GM19023 (cell line): ENCODE results near the gene SLC9A1.

Experiments used
- ATAC-seq: cut with Tn5 transposase; IDR thresholded peaks from one replicate; pipeline ENCODE4 v1.9.1; 2021; ENCODE audit warnings: mild to moderate bottlenecking, moderate library complexity; ENCODE audit not compliant: unreplicated experiment

SLC9A1 gene

GRCh38 chr1:27108588-27108987 is 46.3 kb downstream of the SLC9A1 start:
- no peak for ATAC-seq

- no peak for ATAC-seq
Measured at GRCh38 chr1:27106561-27107323, 48.2 kb downstream of the SLC9A1 start.

GRCh38 chr1:27105018-27105417 is 49.9 kb downstream of the SLC9A1 start:
- ATAC-seq, result no peak

- no peak for ATAC-seq
Measured at GRCh38 chr1:27103498-27103897, 51.4 kb downstream of the SLC9A1 start.

GRCh38 chr1:27102707-27103468 is 52.0 kb downstream of the SLC9A1 start:
- ATAC-seq, result no peak

- no peak for ATAC-seq
Measured at GRCh38 chr1:27102134-27102706, 52.7 kb downstream of the SLC9A1 start.

GRCh38 chr1:27101696-27102095 is 53.2 kb downstream of the SLC9A1 start:
- no peak for ATAC-seq

GRCh38 chr1:27101054-27101491 is 53.9 kb downstream of the SLC9A1 start:
- no peak for ATAC-seq

GRCh38 chr1:27100335-27101053 is 54.4 kb downstream of the SLC9A1 start:
- ATAC-seq, result no peak

- ATAC-seq, result no peak
Measured at GRCh38 chr1:27099587-27100334, 55.2 kb downstream of the SLC9A1 start.

- no peak for ATAC-seq
Measured at GRCh38 chr1:27099135-27099586, 55.8 kb downstream of the SLC9A1 start.

- ATAC-seq, result no peak
Measured at GRCh38 chr1:27098431-27099134, 56.3 kb downstream of the SLC9A1 start.

GRCh38 chr1:27097484-27097917 is 57.4 kb downstream of the SLC9A1 start:
- ATAC-seq, result no peak

- ATAC-seq, result no peak
Measured at GRCh38 chr1:27095576-27095975, 59.3 kb downstream of the SLC9A1 start.

GRCh38 chr1:27092888-27093287 is 62.0 kb downstream of the SLC9A1 start:
- no peak for ATAC-seq

- no peak for ATAC-seq
Measured at GRCh38 chr1:27090911-27091310, 64.0 kb downstream of the SLC9A1 start.

- ATAC-seq, result no peak
Measured at GRCh38 chr1:27087371-27088220, 67.3 kb downstream of the SLC9A1 start.

GRCh38 chr1:27086628-27087027 is 68.3 kb downstream of the SLC9A1 start:
- no peak for ATAC-seq

- ATAC-seq, result no peak
Measured at GRCh38 chr1:27086026-27086425, 68.9 kb downstream of the SLC9A1 start.
